Hepatocyte (in vitro differentiated cells): ENCODE results near the gene TTC38. TPM values are rescaled to one million over a fixed set of nuclear protein-coding genes. Genes with fewer than 3 reads are reported as not detected.

Source experiments
- DNase-seq: peaks from one replicate; pipeline ENCODE4 v3.0.0-alpha.2; 2016; ENCODE audit warnings: low spot score
- H2AFZ ChIP-seq: fragments of 200-600 bp; sonication (generic); 2 replicates; pipeline ENCODE4 v1.6.0; 2016; ENCODE audit warnings: antibody characterized with exemption, mild to moderate bottlenecking
- H3K27ac ChIP-seq: fragments of 200-600 bp; sonication (generic); 2 replicates; pipeline ENCODE4 v1.5.1; 2016; ENCODE audit warnings: mild to moderate bottlenecking
- H3K27me3 ChIP-seq: fragments of 200-600 bp; sonication (generic); 2 replicates; pipeline ENCODE4 v1.6.1; 2016
- H3K36me3 ChIP-seq: fragments of 200-600 bp; sonication (generic); replicated peaks from 2 replicates; pipeline ENCODE4 v1.5.1; 2016; ENCODE audit warnings: low read depth; ENCODE audit not compliant: insufficient read depth
- H3K4me1 ChIP-seq: fragments of 200-600 bp; sonication (generic); 2 replicates; pipeline ENCODE4 v1.5.1; 2016; ENCODE audit warnings: mild to moderate bottlenecking, moderate library complexity; ENCODE audit not compliant: insufficient read depth
- H3K4me2 ChIP-seq: fragments of 200-600 bp; sonication (generic); 2 replicates; pipeline ENCODE4 v1.6.0; 2016
- H3K4me3 ChIP-seq: fragments of 200-600 bp; sonication (generic); 2 replicates; pipeline ENCODE4 v1.5.1; 2016; ENCODE audit warnings: mild to moderate bottlenecking
- H3K79me2 ChIP-seq: fragments of 200-600 bp; sonication (generic); 2 replicates; pipeline ENCODE4 v1.6.0; 2017; ENCODE audit warnings: mild to moderate bottlenecking
- H3K9me2 ChIP-seq: fragments of 200-600 bp; sonication (generic); replicated peaks from 2 replicates; pipeline ENCODE4 v1.6.0; 2017; ENCODE audit warnings: mild to moderate bottlenecking; ENCODE audit not compliant: insufficient read depth
- H3K9me3 ChIP-seq: fragments of 200-600 bp; sonication (generic); 2 replicates; pipeline ENCODE4 v1.5.1; 2016; ENCODE audit warnings: low read depth, mild to moderate bottlenecking
- H4K20me1 ChIP-seq: fragments of 200-600 bp; sonication (generic); 2 replicates; pipeline ENCODE4 v1.6.0; 2016; ENCODE audit warnings: mild to moderate bottlenecking; ENCODE audit not compliant: insufficient read depth, poor library complexity, severe bottlenecking
- CTCF ChIP-seq: fragments of 200-600 bp; sonication (generic); IDR thresholded peaks from 2 replicates; pipeline ENCODE4 v1.5.1; 2016; ENCODE audit warnings: antibody characterized with exemption, mild to moderate bottlenecking; ENCODE audit not compliant: poor library complexity
- EZH2 ChIP-seq: fragments of 200-600 bp; sonication (generic); IDR thresholded peaks from 2 replicates; pipeline ENCODE4 v1.6.1; 2016; ENCODE audit warnings: antibody characterized with exemption, mild to moderate bottlenecking, borderline replicate concordance
- EZH2phosphoT487 ChIP-seq: fragments of 200-600 bp; sonication (generic); IDR thresholded peaks from one replicate; pipeline ENCODE4 v1.6.1; 2018; ENCODE audit warnings: antibody characterized with exemption, mild to moderate bottlenecking, low read depth, moderate library complexity; ENCODE audit not compliant: unreplicated experiment, severe bottlenecking
- WGBS: methylation state at CpG from one replicate; pipeline ENCODE4 v1.1.6; 2016; ENCODE audit warnings: low lambda C conversion rate; ENCODE audit errors: missing lambda C conversion rate; 5-methylcytosine and 5-hydroxymethylcytosine counted together
- polyA plus RNA-seq: library from polyadenylated mRNA; unstranded; fragments of >200 nt; fragmentation: Nextera tagmentation; extraction: Ambion mirVana; gene quantifications from 2 replicates; pipeline ENCODE4 v1.2.1, GENCODE V29; 2016
- total RNA-seq: library from RNA; depleted of rRNA; stranded (reverse); fragments of >200 nt; gene quantifications from 2 replicates; pipeline ENCODE4 v1.2.3, GENCODE V29; 2014

Gene TTC38
- total and polyA plus RNA-seq, 2 experiments from 2014 or later: 48.3 to 85.8 TPM

GRCh38 chr22:46317646-46318045 lies 49.8 kb downstream of the TTC38 start:
- Histone ChIP-seq H3K27me3 (no peaks in the 10 kb centered on the region), H4K20me1 (no peaks in the 10 kb centered on the region), H3K36me3 (no peaks in the 10 kb centered on the region), H3K4me2 (no peak overlapping the region), H3K4me3 (no peak overlapping the region), H3K9me2 (no peaks in the 10 kb centered on the region), H3K79me2 (no peaks in the 10 kb centered on the region), H2AFZ (no peak overlapping the region), H3K27ac (no peak overlapping the region), H3K9me3 (no peaks in the 10 kb centered on the region), H3K4me1 (no peaks in the 10 kb centered on the region)
- no peak for TF ChIP-seq EZH2
- TF ChIP-seq CTCF: no peak
- TF ChIP-seq EZH2phosphoT487: no peak
- 99% methylated on average over 20 of the region's 20 CpGs for WGBS
- no peak for DNase-seq

GRCh38 chr22:46318576-46318975 lies 50.8 kb downstream of the TTC38 start:
- H3K9me2 ChIP-seq: no peaks in the 10 kb centered on the region
- TF ChIP-seq EZH2phosphoT487 (no peak), CTCF (no peak), EZH2 (no peak)
- H3K9me3 ChIP-seq: no peaks in the 10 kb centered on the region
- WGBS: 96% methylated on average over 9 of the region's 15 CpGs
- no peak overlapping the region for H3K4me3 ChIP-seq
- no peaks in the 10 kb centered on the region for H4K20me1 ChIP-seq
- no peaks in the 10 kb centered on the region for H3K4me1 ChIP-seq
- no peaks in the 10 kb centered on the region for H3K27me3 ChIP-seq
- no peaks in the 10 kb centered on the region for H3K79me2 ChIP-seq
- H3K36me3 ChIP-seq: no peaks in the 10 kb centered on the region
- H3K27ac ChIP-seq: no peak overlapping the region
- DNase-seq: no peak
- H2AFZ ChIP-seq: no peak overlapping the region
- no peak overlapping the region for H3K4me2 ChIP-seq

GRCh38 chr22:46319319-46319718 lies 51.5 kb downstream of the TTC38 start:
- no peak for DNase-seq
- H3K4me2 ChIP-seq: no peak overlapping the region
- H3K9me3 ChIP-seq: no peaks in the 10 kb centered on the region
- H3K9me2 ChIP-seq: no peaks in the 10 kb centered on the region
- no peaks in the 10 kb centered on the region for H3K36me3 ChIP-seq
- no peaks in the 10 kb centered on the region for H3K4me1 ChIP-seq
- no peak overlapping the region for H3K4me3 ChIP-seq
- H3K27ac ChIP-seq: no peak overlapping the region
- TF ChIP-seq CTCF (no peak), EZH2phosphoT487 (no peak), EZH2 (no peak)
- H3K79me2 ChIP-seq: no peaks in the 10 kb centered on the region
- H3K27me3 ChIP-seq: no peaks in the 10 kb centered on the region
- WGBS: 99% methylated on average over 10 of the region's 10 CpGs
- H4K20me1 ChIP-seq: no peaks in the 10 kb centered on the region
- H2AFZ ChIP-seq: no peak overlapping the region

GRCh38 chr22:46320166-46320710 lies 52.4 kb downstream of the TTC38 start:
- Histone ChIP-seq H3K4me3 (no peak overlapping the region), H3K79me2 (no peaks in the 10 kb centered on the region), H3K9me3 (no peaks in the 10 kb centered on the region), H3K4me2 (no peak overlapping the region), H4K20me1 (no peaks in the 10 kb centered on the region), H2AFZ (no peak overlapping the region), H3K9me2 (no peaks in the 10 kb centered on the region), H3K27me3 (no peaks in the 10 kb centered on the region), H3K27ac (no peak overlapping the region), H3K4me1 (no peaks in the 10 kb centered on the region), H3K36me3 (no peaks in the 10 kb centered on the region)
- WGBS: 97% methylated on average over 14 of the region's 14 CpGs
- no peak for DNase-seq
- TF ChIP-seq CTCF: no peak
- TF ChIP-seq EZH2phosphoT487: no peak
- TF ChIP-seq EZH2: no peak
